Fibroblast of villous mesenchyme (primary cell): ENCODE measurements around the gene ZNF148. TPM values are rescaled to one million over a fixed set of nuclear protein-coding genes. Genes with fewer than 3 reads are reported as not detected.

Source experiments
- DNase-seq: peaks from one replicate; pipeline ENCODE4 v3.0.0-alpha.2; 2010; ENCODE audit warnings: low read depth
- H3K4me3 ChIP-seq: 2 replicates; pipeline ENCODE4 v1.5.1; 2011; ENCODE audit warnings: low read depth, mild to moderate bottlenecking, low read length
- CTCF ChIP-seq: IDR thresholded peaks from 2 replicates; pipeline ENCODE4 v1.5.1; 2012; ENCODE audit warnings: low read depth, mild to moderate bottlenecking, low read length; ENCODE audit not compliant: insufficient read depth
- total RNA-seq: library from RNA; depleted of rRNA; stranded (reverse); fragments of >200 nt; gene quantifications from 2 replicates; pipeline ENCODE4 v1.2.3, GENCODE V29; 2012

Gene ZNF148
- total RNA-seq, 1 donor: 42.7 TPM

- peak overlapping the region; percentile 53 for H3K4me3 ChIP-seq
- no peak for DNase-seq
- no peak for TF ChIP-seq CTCF
Observed at GRCh38 chr3:125357837-125358236, 17.3 kb downstream of the ZNF148 start.

- no peak for TF ChIP-seq CTCF
- DNase-seq: peak; percentile 49
Observed at GRCh38 chr3:125357032-125357658, 18.0 kb downstream of the ZNF148 start.

GRCh38 chr3:125356140-125357026, 18.7 kb downstream of the ZNF148 start:
- DNase-seq: no peak
- no peak for TF ChIP-seq CTCF
- peak overlapping the region; percentile 53 for H3K4me3 ChIP-seq

More at GRCh38 chr3:125357032-125357658, 18.0 kb downstream of the ZNF148 start:
- H3K4me3 ChIP-seq: peak overlapping the region; percentile 53

GRCh38 chr3:125353659-125354058, 21.5 kb downstream of the ZNF148 start:
- no peak for DNase-seq
- H3K4me3 ChIP-seq: no peak overlapping the region
- no peak for TF ChIP-seq CTCF

- no peak for DNase-seq
- H3K4me3 ChIP-seq: no peak overlapping the region
- TF ChIP-seq CTCF: no peak
Observed at GRCh38 chr3:125353128-125353527, 22.0 kb downstream of the ZNF148 start.

GRCh38 chr3:125351814-125352456, 23.2 kb downstream of the ZNF148 start:
- H3K4me3 ChIP-seq: no peak overlapping the region
- DNase-seq: peak; percentile 57
- no peak for TF ChIP-seq CTCF
